Measurements from ENCODE around the gene CYS1. TPM values are rescaled to one million over a fixed set of nuclear protein-coding genes. Genes with fewer than 3 reads are reported as not detected.

CYS1 gene
- total and polyA plus RNA-seq, 2 of the 8 experiments (the other 6 are each of a cell fraction or from before 2014, with no cell fraction given) = 0.09 to 0.13 TPM

DNA sequence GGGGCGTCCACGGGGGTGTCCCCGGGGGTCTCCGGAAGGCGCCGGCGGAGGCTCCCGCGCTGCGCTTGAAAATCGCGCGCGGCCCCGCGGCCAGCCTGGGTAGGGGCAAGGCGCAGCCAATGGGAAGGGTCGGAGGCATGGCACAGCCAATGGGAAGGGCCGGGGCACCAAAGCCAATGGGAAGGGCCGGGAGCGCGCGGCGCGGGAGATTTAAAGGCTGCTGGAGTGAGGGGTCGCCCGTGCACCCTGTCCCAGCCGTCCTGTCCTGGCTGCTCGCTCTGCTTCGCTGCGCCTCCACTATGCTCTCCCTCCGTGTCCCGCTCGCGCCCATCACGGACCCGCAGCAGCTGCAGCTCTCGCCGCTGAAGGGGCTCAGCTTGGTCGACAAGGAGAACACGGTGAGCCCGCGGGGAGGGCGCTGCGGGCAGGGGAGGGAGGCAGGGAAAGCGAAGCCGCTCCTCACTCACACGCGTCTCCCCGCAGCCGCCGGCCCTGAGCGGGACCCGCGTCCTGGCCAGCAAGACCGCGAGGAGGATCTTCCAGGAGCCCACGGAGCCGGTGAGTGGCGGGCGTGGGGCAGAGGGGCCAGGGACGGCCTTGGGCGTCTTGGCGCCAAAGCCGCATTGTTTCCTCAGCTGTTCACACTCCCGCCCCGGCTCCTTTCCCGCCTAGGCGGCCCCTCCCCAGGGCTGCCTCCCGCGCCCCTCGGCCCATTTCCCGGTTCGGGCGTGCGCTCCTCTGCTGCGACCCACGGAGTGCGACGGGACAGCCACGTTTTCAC, 42.5 kb upstream of the CYS1 start, which contains the start of gene RRM2 (continued):
- TF ChIP-seq POLR2A (IDR thresholded peaks at IDR 0.05; ENCODE audit: control extremely low read depth in 1 of 2, low read depth in 2 of 2, low read length in 2 of 2) (peak; percentile 97 to 98), TAF7 (optimal IDR thresholded peaks at IDR 0.05; ENCODE audit: borderline replicate concordance, low read depth, low read length) (peak; percentile 70), CTBP2 (IDR thresholded peaks at IDR 0.05; ENCODE audit: borderline replicate concordance, insufficient read depth, insufficient read length, low read length) (no peak), CHD1 (IDR thresholded peaks at IDR 0.05; ENCODE audit: low read depth, low read length) (no peak), SP2 (IDR thresholded peaks at IDR 0.05; ENCODE audit: low read length) (no peak), RFX5 (IDR thresholded peaks at IDR 0.05; ENCODE audit: borderline replicate concordance, low read depth, low read length) (no peak), EZH2 (IDR thresholded peaks at IDR 0.05; ENCODE audit: low read depth, low read length, severe bottlenecking) (no peak), EP300 (IDR thresholded peaks at IDR 0.05; ENCODE audit: borderline replicate concordance in 1 of 2, low read depth in 2 of 2, low read length in 2 of 2) (no peak), RXRA (IDR thresholded peaks at IDR 0.05; ENCODE audit: insufficient read depth, low read depth, low read length) (no peak), PHF8 (conservative IDR thresholded peaks at IDR 0.05; ENCODE audit: low read depth, low read length) (no peak; the same call in 1 of the 2 replicates), TCF12 (IDR thresholded peaks at IDR 0.05; ENCODE audit: low read depth, low read length) (no peak), SIN3A (conservative IDR thresholded peaks at IDR 0.05 in 1 of 2, IDR thresholded peaks at IDR 0.05 in 1 of 2; ENCODE audit: low read depth in 1 of 2, low read length in 2 of 2) (peak; percentile 94 to 98), NANOG (IDR thresholded peaks at IDR 0.05; ENCODE audit: insufficient read depth, low read depth, low read length, poor library complexity, severe bottlenecking) (no peak), YY1 (IDR thresholded peaks at IDR 0.05; ENCODE audit: low read depth, low read length) (no peak), BCL11A (IDR thresholded peaks at IDR 0.05; ENCODE audit: low read depth in 2 of 2, low read length in 2 of 2) (no peak), SP1 (IDR thresholded peaks at IDR 0.05; ENCODE audit: low read depth, low read length) (peak; percentile 85), SP4 (IDR thresholded peaks at IDR 0.05; ENCODE audit: low read length) (no peak)
- TF ChIP-seq, protein P1, sequence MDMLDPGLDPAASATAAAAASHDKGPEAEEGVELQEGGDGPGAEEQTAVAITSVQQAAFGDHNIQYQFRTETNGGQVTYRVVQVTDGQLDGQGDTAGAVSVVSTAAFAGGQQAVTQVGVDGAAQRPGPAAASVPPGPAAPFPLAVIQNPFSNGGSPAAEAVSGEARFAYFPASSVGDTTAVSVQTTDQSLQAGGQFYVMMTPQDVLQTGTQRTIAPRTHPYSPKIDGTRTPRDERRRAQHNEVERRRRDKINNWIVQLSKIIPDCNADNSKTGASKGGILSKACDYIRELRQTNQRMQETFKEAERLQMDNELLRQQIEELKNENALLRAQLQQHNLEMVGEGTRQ (IDR thresholded peaks at IDR 0.05; ENCODE audit: low read length) = no peak
- TF ChIP-seq, protein P2, sequence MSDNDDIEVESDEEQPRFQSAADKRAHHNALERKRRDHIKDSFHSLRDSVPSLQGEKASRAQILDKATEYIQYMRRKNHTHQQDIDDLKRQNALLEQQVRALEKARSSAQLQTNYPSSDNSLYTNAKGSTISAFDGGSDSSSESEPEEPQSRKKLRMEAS (IDR thresholded peaks at IDR 0.05) = peak; percentile 85

Data from H1 (cell line).